Esophagus muscularis mucosa (tissue), 4 donors: ENCODE results near the gene ADCY10.

Source experiments
- EP300 ChIP-seq: sonication (generic); formaldehyde crosslinking; IDR thresholded peaks from one replicate; pipeline ENCODE4 v1.6.1; 2017; ENCODE audit warnings: antibody characterized with exemption
- POLR2A ChIP-seq: fragments of 450-650 bp; IDR thresholded peaks from one replicate; pipeline ENCODE4 v1.6.1; 2017; ENCODE audit warnings: antibody characterized with exemption, moderate library complexity, mild to moderate bottlenecking, low read depth
- TF ChIP-seq, protein P1 (sequence below), 3 experiments: fragments of 200-600 bp in 2 of 3; fragments of 450-650 bp in 1 of 3; sonication (generic) in 2 of 3; IDR thresholded peaks; one replicate each; pipeline ENCODE4 v1.5.1; 2017 to 2019; ENCODE audit warnings: antibody characterized with exemption in 3 of 3, mild to moderate bottlenecking in 2 of 3, moderate library complexity in 1 of 3

DNA sequence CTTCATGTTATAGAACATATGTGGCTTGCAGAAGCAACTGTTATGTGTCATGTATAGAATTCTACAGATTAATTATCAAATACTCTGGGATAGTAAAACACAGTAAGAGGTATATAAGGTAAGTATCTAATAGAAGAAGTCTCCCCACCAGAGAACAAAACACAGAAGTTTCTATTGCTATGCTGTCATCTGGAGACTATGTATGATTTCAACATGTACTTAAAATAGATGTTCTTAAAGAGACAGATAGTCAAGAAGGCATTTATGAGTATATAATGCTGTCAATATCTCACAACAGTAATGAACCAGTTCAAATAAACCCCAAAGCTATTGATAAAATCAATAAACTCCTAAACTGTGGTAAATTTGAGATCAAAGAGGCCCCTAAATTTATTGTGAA lies 8.1 kb upstream of the ADCY10 start:
- TF ChIP-seq, protein P1, sequence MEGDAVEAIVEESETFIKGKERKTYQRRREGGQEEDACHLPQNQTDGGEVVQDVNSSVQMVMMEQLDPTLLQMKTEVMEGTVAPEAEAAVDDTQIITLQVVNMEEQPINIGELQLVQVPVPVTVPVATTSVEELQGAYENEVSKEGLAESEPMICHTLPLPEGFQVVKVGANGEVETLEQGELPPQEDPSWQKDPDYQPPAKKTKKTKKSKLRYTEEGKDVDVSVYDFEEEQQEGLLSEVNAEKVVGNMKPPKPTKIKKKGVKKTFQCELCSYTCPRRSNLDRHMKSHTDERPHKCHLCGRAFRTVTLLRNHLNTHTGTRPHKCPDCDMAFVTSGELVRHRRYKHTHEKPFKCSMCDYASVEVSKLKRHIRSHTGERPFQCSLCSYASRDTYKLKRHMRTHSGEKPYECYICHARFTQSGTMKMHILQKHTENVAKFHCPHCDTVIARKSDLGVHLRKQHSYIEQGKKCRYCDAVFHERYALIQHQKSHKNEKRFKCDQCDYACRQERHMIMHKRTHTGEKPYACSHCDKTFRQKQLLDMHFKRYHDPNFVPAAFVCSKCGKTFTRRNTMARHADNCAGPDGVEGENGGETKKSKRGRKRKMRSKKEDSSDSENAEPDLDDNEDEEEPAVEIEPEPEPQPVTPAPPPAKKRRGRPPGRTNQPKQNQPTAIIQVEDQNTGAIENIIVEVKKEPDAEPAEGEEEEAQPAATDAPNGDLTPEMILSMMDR (IDR thresholded peaks at IDR 0.05), result no peak
- no peak for TF ChIP-seq EP300
- TF ChIP-seq POLR2A, result no peak
